ENCODE results near the gene SKI.
"Not testable (repeated sequence)": the region's sequence is repeated elsewhere in the genome, so short reads cannot be mapped to it uniquely, and the experiment has no call there.

The SKI gene

GRCh38 chr1:2291577-2291976 is 63.5 kb downstream of the SKI start:
- DNase-seq (ENCODE audit: low read depth): no peak

DNA sequence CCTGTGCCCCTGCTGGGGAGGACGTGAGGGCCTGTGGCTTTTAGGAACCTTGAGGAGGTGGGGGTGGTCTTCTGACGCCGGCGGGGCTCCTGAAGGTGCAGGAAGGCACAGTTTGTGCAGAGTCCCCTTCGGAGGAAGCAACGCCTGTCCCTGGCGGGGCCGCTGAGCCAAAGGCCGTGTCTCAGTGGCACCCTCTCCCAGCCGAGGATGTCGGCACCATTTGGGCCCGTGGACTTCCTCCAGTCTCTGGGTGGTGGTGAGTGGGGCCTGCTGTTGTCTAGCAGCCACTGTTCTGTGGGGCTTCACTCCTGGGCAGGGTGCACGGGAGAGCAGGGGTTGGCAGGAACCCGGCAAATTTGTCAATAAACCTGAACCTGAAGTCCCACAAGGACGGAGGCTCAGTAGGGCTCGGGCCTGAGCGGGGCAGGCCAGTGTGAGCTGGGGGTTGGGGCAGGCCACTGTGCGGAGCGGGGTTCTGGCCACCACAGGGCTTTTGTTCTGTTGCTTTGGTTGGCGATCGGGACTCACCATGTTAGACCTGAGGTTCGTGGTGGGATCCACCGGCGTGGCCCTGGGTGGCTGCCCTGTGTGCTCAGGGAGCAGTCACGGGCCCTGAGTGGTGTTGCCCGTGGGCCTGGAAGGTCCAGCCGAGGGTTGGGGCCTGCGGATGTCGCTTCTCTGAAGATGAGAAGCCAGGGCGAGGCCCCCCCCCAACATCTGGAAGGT is 64.8 kb downstream of the SKI start:
- no peak for DNase-seq (ENCODE audit: low read depth)

DNA sequence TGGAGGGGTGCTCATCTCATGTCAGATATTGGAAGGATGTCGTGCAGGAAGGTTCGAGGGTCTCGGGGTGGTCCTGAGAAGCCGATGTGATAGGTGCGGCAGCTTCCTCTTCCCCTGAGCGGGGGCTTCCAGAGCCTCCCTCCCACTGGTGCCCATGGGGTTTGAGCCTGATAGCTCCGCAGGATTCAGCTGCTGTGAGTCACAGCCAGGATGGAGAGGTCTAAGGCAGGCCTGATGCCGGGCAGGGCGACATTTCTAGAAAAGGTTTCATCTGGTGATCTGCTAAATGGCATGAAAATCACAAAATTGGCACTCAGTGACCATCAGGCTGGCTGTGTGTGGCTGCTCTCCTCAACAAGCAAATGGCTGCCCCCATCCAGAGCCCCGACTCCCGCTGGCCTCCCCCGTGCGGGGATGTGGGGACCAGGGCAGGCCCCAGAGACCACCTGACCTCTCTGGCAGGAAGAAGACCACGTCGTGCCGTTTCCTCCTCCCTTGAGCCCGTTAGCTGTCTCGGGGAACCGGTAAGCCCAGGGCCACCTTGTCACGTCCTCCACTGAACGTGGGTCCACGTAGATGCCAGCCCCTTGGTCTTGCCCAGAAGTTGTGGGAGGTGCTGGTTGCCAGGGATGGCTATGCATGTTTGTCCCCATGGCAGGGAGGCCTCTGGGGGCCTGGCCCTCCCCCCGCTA is 66.1 kb downstream of the SKI start:
- DNase-seq (ENCODE audit: low read depth): no peak

- no peak for DNase-seq (ENCODE audit: low read depth)
Measured at GRCh38 chr1:2294725-2295078, 66.6 kb downstream of the SKI start.

GRCh38 chr1:2295526-2295925 is 67.4 kb downstream of the SKI start:
- DNase-seq (ENCODE audit: low read depth): no peak

GRCh38 chr1:2296211-2296610 is 68.1 kb downstream of the SKI start:
- not testable (repeated sequence) for DNase-seq (ENCODE audit: low read depth)

DNA sequence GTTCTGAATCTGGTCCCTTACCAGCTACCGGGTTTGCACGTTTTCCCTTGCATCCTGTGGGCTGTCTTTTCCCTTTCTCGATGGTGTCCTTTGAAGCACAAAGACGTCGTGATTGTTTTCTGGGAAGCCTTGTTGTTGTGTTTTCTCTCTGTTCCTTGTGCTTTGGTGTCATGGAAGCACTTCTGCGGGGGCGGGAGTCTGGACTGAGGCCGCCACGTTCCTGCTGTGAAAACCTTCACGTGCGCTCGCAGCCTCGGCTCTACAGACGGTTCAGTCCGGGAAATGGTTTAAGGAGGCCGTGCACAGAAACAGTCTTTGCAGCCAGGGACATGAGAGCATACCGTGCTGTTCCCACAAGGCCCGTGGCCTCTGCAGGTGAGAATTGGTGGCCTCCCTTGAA is 68.5 kb downstream of the SKI start:
- no peak for DNase-seq (ENCODE audit: low read depth)

GRCh38 chr1:2297246-2298011 is 69.3 kb downstream of the SKI start:
- DNase-seq (ENCODE audit: low read depth): no peak

DNA sequence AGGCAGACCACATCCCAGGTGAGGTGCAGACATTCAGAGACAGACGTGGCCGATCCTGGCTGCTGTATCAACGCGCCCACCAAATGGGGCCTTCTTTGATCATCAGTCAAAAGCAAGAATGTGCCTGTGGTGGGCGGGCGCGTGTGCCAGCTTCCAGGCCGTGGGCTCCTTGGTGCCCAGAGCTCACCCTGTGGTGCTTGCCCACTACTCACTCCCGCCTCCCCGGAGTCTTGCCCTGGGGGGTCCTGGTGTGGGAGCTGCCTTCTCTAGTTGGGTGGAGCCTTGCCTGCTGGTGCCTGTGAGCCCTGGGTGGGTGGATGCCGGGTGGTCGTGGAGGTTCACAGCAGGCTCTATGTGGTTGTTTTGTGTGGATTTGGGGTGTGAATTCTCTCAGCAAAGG is 70.6 kb downstream of the SKI start:
- DNase-seq (ENCODE audit: low read depth): no peak

GRCh38 chr1:2299131-2299627 is 71.1 kb downstream of the SKI start:
- DNase-seq (ENCODE audit: low read depth): no peak

- DNase-seq (ENCODE audit: low read depth): peak; percentile 68
Measured at GRCh38 chr1:2300004-2300771, 72.1 kb downstream of the SKI start.

DNA sequence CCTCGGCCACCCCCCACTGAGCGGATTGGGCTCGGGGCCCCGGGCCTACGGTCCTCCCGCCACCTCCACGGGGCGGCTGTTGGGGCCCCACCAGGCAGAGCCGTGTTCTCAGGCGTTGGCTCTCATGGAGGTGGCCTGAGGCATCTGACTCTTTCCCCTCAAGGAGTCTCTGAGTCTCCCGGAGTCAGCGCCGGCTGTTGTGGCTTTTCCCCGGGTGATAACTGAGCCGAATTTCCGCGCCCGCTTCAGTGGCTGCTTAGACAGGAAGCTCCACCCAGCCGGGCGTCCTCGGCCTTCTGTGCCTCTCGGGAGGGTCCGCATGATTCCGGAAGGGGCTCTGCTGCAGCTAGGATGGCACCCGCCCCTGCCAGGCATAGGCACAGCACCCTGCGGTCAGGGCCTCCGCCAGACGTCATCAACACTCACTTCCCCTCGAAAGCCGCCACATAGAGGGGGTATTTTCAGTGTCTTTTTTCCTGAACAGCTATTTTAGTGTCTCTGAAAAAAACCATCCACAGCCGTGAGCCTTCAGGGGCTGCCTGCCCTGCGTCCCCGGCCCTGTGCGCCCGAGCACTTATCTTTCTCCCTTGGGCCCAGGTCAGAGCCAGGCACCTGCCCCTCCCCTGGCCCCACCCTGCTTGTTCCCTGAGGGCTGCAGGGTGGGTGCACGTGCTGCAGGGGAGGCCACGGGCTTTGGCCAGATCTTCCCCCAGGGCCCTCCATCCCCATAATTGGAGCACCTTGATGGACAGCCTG is 72.9 kb downstream of the SKI start:
- peak; percentile 92 for DNase-seq (ENCODE audit: low read depth)

GRCh38 chr1:2301607-2302291 is 73.6 kb downstream of the SKI start:
- no peak for DNase-seq (ENCODE audit: low read depth)

DNA sequence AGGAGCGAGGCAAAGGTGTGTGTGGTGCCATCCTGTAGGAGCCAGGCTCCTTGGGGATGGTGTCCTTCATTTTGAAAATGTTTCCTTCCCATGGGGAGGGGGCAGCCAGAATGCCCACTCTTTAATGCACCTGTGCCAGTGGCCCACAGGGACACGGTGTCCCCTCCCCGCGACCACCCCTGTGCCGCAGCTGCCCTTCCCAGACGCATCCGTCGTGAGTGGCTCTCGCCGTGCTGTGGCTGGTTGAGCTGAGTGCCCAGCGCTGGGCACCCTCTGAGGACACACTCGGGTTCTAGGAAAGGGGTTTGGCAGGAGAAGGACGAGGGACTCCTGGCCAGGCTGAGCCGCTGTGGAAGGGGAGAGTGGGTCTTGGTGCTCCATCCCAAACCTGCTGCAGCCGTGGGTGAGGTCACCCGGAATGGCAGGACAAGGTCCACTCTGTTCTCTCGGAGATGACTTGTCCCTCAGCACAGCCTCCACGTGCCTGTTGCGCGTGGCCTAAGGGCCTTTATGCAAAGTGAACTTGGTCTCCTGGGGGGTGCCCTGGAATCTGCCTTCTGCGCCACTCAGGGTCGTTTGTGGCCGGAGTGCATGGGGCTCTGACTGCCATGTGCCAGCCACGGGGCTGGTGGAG is 74.3 kb downstream of the SKI start:
- DNase-seq (ENCODE audit: low read depth): no peak

DNA sequence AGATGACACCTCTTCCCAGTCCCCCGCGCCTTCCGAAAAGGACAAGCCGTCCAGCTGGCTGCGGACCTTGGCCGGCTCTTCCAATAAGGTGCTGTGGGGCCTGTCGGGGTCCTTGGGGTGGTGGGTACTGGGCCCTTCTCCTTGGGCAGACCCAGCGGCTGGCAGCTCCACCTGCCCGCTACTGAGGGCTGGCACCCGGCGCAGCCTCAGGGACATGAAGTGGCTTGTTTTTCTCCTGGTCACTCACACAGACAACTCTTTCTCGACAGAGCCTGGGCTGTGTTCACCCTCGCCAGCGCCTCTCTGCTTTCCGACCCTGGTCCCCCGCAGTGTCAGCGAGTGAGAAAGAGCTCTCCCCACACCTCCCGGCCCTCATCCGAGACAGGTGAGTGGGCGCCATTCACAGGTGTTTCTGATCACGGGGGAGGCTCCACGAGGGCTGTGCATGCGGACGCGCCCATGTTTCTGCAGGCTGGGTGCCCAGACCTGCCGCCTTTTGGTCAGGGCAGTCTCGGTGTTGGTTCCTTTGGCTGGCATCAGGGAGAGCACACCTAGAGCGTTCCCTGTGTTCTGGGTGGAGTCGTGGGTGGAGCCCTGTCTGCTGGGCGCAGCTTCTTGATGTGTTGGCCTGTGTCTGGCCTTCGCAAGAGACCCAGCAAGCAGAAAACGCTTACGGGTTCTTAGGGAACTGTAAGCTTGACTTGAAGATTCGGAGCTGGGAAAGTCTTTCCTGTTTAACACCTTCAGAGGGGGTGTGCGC is 75.1 kb downstream of the SKI start:
- no peak for DNase-seq (ENCODE audit: low read depth)

DNA sequence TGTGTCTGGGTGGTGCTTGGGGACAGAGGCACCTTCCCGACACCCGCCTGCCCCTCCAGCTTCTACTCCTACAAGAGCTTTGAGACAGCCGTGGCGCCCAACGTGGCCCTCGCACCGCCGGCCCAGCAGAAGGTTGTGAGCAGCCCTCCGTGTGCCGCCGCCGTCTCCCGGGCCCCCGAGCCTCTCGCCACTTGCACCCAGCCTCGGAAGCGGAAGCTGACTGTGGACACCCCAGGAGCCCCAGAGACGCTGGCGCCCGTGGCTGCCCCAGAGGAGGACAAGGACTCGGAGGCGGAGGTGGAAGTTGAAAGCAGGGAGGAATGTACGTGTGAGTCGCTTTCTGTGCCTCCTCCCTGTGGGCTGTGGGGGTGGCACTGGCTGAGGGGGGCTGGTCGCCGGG is 75.7 kb downstream of the SKI start:
- no peak for DNase-seq (ENCODE audit: low read depth)

DNA sequence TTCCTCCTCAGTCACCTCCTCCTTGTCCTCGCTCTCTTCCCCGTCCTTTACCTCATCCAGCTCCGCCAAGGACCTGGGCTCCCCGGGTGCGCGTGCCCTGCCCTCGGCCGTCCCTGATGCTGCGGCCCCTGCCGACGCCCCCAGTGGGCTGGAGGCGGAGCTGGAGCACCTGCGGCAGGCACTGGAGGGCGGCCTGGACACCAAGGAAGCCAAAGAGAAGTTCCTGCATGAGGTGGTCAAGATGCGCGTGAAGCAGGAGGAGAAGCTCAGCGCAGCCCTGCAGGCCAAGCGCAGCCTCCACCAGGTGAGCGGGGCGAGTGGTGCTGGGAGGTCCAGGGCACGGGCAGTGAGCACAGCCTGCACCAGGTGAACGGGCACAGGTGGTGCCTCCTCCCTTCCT is 76.2 kb downstream of the SKI start:
- no peak for DNase-seq (ENCODE audit: low read depth)

DNA sequence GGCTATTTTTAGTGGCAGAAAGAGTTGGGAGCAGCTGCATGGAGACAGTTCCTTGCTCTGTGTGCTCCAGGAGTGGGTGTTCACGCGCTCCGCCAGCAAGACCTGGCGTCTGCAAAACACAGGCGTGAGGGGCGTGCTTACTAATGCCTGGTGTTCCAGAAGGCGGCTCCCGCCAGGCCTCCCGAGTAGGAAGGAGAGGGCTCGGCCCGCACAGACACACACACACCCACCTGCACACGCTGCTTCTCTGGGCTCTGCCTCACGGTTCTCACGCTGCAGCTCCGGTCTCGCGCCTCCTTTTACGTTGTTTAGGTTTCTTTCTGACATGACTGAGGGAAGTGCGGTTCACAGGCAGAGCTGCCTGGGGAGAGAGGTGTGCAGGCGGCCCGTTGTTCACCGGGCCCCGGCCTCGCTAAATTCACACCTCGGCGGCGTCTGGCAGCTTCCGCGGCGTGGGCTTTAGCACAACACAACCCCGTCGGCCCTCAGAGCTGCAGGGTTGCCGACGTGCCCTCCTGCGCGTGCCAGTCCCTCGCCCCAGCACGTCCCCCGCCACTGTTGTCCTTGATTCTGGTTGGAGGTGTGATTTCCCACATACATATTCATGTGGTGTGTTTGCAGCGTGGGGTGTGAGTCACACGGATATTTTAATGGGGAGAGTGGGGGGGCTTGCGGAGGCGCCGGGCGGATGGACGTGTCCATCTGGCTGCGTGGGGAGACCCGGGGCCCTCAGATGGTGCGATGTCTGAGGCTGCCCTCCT is 77.0 kb downstream of the SKI start:
- no peak for DNase-seq (ENCODE audit: low read depth)

Measured in T follicular helper cell (primary cell).